Activated T-cell treated with anti-CD3 and anti-CD28 coated beads for 1 hour (primary cell): Measurements from ENCODE around the gene ARSB.
"Not testable (repeated sequence)": the region's sequence is repeated elsewhere in the genome, so short reads cannot be mapped to it uniquely, and the experiment has no call there.

Experiments
- DNase-seq: peaks from one replicate; pipeline ENCODE4 v3.0.0-alpha.2; 2020; ENCODE audit warnings: low read depth

Gene ARSB

DNA sequence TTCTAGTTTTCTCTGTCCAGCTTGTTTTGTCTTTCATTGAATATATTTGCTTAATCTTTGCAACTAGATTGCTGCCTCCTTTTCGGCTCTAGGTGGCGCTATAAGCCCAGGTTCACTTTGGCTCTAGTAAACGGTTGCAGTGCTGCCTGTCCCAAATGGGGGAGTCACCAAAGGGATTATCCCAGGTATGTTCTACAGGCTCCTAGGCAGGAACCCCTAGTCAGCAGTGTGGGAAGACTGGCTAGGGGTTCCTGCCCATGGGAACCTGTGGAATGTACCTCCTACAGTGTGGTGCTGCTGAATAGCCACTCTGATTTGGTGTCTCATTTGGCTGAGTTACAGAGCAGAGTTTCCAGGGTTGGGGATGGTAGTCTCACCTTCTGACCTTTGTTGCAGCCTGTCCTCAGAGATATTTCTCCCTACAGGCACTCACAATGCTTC, 85.2 kb downstream of the ARSB start:
- DNase-seq, result no peak

GRCh38 chr5:78896132-78896531, 89.0 kb downstream of the ARSB start:
- no peak for DNase-seq

DNA sequence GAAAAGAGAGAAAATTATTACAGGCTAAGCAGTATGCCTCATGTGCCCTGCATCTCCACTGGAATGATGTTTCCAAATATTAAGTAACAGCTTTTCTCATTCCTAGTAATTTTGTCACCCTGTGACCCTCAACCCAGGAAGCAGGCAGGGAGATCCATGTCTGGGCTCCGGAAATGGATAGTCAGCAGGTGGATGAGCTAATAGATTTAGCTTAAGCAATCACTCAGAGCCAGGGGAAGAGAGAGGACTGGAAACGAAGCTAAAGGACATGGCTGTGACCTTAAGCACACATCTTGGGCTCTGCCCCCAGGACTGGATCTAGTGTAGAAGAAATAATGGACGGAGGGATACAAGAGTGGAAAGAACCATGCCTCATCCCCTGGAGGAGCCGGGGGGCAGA, 89.5 kb downstream of the ARSB start:
- no peak for DNase-seq

GRCh38 chr5:78893940-78894677, 91.0 kb downstream of the ARSB start:
- no peak for DNase-seq

- DNase-seq, result no peak
Observed at GRCh38 chr5:78890667-78891379, 94.3 kb downstream of the ARSB start.

- no peak for DNase-seq
Observed at GRCh38 chr5:78889369-78890140, 95.6 kb downstream of the ARSB start.

GRCh38 chr5:78888580-78889368, 96.3 kb downstream of the ARSB start:
- DNase-seq, result no peak

DNA sequence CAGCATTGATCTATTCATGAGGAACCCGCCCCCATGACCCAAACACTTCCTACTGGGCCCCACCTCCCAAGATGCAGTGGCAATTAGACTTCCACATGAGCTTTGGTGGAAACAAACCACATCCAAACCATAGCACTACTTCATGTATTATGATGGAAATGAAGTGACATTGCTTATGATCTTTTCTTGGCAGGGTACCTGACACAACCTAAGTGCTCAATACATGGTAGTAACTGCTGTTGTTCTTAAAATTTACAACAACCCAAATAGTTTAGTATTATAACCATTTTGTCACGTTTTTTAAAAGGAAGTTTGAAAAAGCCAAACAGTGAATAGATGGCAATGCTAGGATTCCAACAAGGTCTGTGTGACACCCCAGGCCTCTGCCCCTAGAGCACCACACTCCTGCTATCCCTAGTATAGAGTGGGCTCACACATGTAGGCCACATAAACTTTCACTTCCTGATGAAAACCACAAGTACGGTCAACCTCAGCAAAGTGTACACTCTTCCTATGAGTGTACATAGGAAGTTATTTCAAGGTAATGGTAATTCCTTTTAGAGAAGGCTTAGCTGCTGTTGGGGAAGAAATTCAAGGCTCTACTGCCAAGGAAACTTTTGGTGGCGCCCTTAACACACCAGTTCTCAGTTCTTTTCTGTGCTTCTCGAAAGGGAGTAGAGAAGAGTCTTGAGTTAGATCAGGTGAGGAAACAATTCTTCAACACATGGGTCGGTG, 97.6 kb downstream of the ARSB start:
- no peak for DNase-seq

- no peak for DNase-seq
Observed at GRCh38 chr5:78886341-78887230, 98.5 kb downstream of the ARSB start.

GRCh38 chr5:78881884-78882283, 103.2 kb downstream of the ARSB start:
- no peak for DNase-seq

DNA sequence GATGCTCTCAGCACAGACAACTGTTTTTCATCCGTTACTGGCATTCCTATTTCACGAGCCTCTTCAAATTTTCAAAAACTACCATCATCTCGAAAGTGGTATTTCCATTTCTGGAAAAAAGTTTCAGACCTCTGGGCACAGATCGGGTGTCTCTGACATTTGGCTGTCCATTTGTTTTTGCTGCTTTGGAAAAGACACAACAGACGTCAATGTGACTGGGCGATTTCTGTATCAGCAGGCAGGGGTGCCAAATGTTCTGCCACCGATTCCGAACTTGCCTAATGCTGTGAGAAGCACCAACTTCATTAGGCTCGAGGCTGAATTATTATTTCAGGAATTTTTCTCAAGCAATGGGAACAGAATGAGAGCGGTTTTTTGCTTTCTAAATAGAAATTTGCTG, 105.6 kb downstream of the ARSB start:
- no peak for DNase-seq

DNA sequence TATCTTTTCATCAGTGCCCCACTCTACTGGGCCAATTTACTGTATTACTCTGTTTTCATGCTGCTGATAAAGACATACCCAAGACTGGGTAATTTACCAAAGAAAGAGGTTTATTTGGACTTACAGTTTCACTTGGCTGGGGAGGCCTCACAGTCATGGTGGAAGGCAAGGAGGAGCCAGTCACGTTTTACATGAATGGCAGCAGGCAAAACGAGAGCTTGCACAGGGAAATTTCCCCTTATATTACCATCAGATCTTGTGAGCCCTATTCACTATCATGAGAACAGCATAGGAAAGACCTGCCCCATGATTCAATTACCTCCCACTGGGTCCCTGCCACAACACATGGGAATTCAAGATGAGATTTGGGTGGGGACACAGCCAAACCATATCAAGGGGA, 119.0 kb downstream of the ARSB start:
- not testable (repeated sequence) for DNase-seq

DNA sequence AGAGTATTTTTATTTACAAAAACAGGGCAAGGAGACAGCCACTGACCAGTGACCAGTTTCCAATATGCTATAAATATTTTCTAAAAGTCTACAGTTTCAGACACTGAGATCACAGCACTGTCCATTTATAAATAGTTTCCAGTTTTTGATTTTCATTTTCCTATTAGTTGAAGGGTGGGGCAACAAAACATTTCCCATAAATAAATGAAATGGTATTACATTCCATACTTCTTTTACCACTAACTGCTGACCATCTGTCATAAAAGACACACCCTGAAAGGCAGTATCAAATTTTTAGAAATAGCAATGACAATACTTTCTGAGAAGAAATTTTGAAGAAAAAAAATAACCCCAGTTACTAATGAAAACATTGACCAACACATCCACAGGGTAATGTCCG, 126.7 kb downstream of the ARSB start:
- DNase-seq, result no peak

DNA sequence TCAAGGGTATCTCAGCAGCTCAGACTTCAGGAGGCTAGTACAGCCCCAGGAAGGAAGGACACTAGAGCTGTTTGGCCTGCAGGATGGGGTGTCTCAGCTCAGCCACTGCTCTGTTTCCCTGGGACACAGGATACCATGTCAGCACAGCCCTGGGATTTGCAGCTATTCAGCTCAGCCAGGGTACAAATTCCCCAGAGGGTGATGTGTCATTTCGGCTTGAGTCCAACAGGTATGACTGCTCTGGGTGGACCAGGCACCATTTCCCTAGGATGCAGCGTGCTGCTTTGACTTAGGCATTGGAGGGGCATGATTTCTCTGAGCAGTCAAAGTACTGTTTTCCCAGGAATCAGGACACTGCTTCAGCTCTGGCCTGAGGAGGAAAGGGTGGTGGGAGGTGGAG, 130.1 kb downstream of the ARSB start:
- DNase-seq, result no peak

GRCh38 chr5:78851891-78852290, 133.2 kb downstream of the ARSB start:
- DNase-seq, result not testable (repeated sequence)

DNA sequence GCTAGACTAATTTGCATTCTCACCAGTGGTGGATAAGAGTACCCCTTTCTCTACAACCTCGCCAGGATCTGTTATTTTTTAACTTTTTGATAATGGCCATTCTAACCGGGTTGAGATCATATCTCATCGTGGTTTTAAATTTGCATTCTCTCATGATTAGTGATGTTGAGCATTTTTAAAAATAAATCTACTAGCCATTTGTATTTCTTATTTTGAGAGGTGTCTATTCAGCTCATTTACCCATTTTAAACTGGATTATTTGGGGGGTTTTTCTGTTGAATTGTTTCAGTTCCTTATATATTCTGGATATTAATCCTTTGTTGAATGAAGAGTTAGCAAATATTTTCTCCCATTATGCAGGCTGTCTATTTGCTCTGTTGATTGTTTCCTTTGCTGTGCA, 139.6 kb downstream of the ARSB start:
- no peak for DNase-seq

GRCh38 chr5:78843436-78843835, 141.7 kb downstream of the ARSB start:
- DNase-seq, result no peak

DNA sequence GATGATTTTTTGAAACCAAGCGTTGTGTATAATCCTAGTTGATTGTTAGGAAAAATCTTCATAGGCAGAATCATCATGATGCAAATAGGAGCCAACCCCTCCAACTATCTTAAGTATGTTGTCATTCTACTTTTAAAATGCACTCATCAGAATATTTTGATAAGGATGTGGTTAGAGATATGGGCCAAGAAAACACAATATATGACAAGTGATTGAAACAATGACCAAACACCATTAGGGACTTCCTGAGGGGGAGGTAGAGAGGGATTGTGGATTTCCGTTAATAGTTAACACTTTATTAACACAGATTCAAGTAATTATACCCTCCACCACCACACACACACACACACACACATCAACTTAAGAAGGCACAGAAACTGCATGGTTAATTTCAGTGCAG, 143.3 kb downstream of the ARSB start:
- DNase-seq, result no peak

DNA sequence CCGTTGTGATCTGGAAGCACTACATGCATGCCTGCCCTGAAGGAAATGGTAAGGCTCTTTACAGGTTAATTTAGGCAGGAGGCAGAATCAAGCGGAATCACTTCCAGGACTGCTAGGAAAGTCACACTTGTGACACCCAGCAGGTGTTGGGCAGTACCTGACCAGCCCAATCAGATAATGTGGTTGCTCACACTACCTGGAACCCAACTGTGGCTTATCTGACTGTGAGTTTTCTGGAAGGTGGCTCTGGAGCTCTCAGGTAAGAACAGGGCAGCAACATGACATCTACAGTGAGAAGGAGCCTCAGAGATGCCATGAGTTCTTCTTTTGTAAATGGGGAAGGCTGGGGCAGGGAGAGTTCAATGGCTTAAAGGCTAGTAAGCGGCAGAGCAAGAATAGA, 146.4 kb downstream of the ARSB start:
- no peak for DNase-seq

GRCh38 chr5:78837836-78838235, 147.3 kb downstream of the ARSB start:
- no peak for DNase-seq
